D721Med (cell line): Measurements from ENCODE around the gene ATP10B.

Experiments
- DNase-seq: peaks from one replicate; pipeline ENCODE4 v3.0.0; 2011; ENCODE audit warnings: low spot score; ENCODE audit not compliant: insufficient read length
- FAIRE-seq: peaks from 2 replicates; lab custom pipeline; 2011; peaks lifted over from hg19 to GRCh38; lab: Jason Lieb, UNC
- TF ChIP-seq, protein P1 (sequence below): IDR thresholded peaks from 2 replicates; pipeline ENCODE4 v1.5.1; 2012; ENCODE audit warnings: mild to moderate bottlenecking, control low read depth; ENCODE audit not compliant: insufficient read depth; ENCODE audit errors: missing control alignments

ATP10B gene

DNA sequence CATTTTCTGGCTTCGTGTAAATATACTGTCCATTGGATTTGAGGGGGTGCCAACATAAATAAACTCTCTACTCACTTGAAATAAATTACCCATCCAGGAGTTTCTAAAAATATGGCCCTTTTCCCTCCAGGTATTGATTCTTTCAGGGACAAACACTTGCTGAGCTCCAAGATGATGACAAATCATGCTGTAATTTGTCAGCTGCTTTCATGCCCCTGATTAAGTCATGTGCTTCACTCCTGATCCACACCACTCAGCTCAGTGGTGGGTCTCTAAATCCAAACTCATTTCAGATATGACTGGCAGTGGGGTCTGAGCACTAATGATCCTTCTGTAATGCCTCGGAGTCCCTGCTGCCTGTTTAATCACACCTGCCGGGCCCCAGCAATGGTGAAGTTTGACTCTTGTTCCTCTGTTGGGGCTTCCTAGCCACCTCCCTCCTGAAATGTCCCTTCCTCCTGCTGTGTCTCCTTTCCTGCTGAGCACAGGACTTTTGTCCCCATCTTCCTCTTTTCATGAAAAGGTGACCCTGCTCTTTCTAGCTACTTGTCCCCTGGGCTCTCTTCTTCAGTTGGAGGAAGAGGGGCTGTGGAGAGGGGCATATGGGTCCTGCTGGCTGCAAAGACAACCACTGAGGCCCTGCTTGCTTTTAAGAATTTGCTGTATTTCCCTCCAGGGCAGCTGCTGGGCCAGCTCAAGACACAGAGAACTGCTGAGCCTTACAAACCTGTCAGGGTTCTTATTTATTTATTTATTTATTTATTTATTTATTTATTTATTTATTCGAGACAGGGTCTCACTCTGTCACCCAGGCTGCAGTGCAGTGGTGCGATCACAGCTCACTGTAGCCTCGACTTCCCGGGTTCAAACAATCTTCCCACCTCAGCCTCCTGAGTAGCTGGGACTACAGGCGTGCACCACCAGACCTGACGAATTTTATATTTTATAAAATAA is 200.0 kb downstream of the ATP10B start:
- TF ChIP-seq, protein P1, sequence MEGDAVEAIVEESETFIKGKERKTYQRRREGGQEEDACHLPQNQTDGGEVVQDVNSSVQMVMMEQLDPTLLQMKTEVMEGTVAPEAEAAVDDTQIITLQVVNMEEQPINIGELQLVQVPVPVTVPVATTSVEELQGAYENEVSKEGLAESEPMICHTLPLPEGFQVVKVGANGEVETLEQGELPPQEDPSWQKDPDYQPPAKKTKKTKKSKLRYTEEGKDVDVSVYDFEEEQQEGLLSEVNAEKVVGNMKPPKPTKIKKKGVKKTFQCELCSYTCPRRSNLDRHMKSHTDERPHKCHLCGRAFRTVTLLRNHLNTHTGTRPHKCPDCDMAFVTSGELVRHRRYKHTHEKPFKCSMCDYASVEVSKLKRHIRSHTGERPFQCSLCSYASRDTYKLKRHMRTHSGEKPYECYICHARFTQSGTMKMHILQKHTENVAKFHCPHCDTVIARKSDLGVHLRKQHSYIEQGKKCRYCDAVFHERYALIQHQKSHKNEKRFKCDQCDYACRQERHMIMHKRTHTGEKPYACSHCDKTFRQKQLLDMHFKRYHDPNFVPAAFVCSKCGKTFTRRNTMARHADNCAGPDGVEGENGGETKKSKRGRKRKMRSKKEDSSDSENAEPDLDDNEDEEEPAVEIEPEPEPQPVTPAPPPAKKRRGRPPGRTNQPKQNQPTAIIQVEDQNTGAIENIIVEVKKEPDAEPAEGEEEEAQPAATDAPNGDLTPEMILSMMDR: no peak
- DNase-seq: no peak
- FAIRE-seq: no peak

DNA sequence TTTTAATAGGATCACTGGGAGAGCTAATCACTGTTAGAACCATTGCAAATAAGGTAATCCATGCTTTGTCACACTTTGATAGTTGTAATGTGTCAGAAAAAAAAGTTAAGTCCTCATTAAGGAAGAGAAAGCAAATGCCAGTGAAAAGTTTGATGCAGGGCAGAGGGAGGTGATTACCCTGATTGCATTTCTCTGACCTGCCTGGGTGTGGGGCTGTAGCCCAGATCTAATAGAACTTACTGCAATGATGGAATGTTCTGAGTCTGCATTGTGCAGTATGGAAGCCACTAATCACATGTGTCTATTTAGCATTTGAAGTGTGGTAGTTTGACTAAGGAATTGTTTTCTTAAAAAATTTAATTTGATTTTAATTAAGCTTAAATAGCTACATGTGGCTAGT is 202.7 kb downstream of the ATP10B start:
- DNase-seq (no peak), FAIRE-seq (peak; percentile 44)
- TF ChIP-seq, protein P1: peak; percentile 75

DNA sequence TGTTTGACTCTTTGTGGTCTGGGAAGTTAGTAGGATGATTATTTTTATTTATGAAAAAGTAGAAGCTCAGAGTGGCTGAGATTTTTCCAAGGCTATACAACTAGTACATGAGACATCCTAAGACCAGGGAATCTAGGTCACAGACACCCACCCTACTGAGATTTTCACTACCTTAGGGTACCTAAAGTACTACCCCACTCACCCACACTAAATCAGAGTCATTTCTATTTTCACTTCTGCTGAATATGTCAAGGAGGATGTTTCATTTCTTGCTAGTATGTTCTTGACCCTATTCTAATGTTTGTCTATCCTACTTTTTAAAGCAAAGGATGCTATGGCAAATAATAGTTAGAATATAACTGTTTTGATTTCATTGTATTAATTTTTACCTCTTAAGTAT is 206.0 kb downstream of the ATP10B start:
- no peak for FAIRE-seq
- no peak for DNase-seq
- TF ChIP-seq, protein P1: no peak

DNA sequence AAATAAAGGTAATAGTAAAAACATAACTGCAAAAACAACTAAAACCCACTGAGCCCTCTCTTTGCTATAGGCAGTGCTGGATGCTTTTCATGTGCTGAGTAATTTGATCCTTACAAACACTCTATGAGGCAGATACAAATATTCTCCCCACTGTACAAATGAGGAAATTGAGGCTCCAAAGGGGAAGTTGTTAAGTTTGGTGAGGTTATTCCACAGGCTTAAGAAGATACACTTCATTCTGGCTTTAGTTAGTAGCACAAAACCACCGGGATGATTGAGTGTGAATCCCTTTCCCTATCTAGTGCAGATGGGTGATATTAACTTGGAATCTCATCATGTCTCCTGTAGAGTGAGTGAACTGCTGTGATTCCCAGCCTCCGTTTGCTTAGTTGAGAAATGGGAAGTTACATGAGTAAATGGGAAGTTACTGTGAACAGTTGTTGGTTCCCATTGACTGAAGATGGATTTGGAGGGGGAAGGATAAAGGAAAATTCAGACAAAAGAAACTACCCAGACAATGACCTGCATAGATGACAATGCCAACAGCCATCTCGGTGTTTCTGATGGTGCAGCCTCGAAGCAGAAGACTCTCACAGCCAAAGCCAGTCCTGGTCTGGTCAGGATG is 208.3 kb downstream of the ATP10B start:
- no peak for FAIRE-seq
- DNase-seq: no peak
- TF ChIP-seq, protein P1: no peak

DNA sequence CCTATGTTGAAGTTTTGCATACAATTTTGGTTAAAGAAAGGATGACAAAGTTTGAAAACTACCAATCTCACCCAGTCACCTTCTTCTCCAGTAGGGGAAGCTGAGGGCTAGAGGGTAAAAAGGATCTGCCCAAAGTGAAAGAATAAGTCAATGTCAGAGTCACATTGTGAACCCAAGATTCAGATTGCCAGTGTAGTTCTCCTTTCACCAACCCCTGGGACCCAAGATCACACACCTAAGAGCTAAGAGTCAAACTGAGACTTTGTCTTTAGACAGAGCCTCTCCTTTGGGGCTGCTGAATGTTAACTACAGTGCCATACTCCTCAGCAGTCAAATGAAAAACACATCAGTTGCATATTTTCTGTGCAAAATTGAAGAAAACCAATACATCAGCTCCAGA is 210.6 kb downstream of the ATP10B start:
- TF ChIP-seq, protein P1: no peak
- DNase-seq (no peak), FAIRE-seq (no peak)

DNA sequence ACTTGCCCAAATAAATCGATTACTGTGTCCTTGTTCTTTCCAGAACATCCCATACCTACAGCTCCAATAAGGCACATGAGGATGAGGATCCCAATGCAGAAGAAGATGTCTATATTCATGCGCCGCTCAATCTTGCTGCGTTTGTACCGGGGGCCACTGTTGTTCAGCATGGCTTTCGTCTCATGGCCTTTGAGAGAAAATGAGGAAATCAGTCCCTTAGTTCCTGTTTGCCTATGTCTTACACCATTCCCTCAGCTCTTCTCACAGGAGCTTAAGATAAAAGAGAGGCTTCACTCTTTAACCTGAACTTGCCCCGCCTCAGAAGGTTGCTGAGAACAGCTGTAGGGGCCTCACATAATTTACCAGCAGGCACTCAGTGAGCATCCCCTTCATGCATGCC is 211.6 kb downstream of the ATP10B start:
- TF ChIP-seq, protein P1: no peak
- DNase-seq: no peak
- FAIRE-seq: no peak
